PC-9 (cell line): ENCODE results near the gene IFNA13. TPM values are rescaled to one million over a fixed set of nuclear protein-coding genes. Genes with fewer than 3 reads are reported as not detected.
A peak's percentile ranks its signal among the peaks of the same experiment; 100 is the strongest.

Experiments
- BruUV-seq: library from RNA; stranded (reverse); fragments of 400-500 nt; replicated peaks from 2 replicates; lab custom pipeline; 2021; lab: Mats Ljungman, UMichigan
- CTCF ChIA-PET: fragments of 300-600 bp; sonication (Branson Sonifier 250); formaldehyde crosslinking; loops from one replicate; lab custom pipeline; 2022; ENCODE audit warnings: antibody characterized with exemption; lab: Charles Lee
- POLR2A ChIA-PET: fragments of 300-600 bp; sonication (Branson Sonifier 250); formaldehyde crosslinking; loops from one replicate; lab custom pipeline; 2022; ENCODE audit warnings: antibody characterized with exemption; ENCODE audit not compliant: unreplicated experiment; lab: Charles Lee
- DNase-seq, 2 experiments: peaks; one replicate each; pipeline versions ENCODE4 v3.0.0 to v3.0.0-alpha.2; 2015 to 2022; ENCODE audit warnings: mixed read lengths in 1 of 2
- H2AFZ ChIP-seq: fragments of 200-600 bp; sonication (generic); 2 replicates; pipeline ENCODE4 v1.8.1; 2017; ENCODE audit warnings: antibody characterized with exemption
- H3F3A ChIP-seq: fragments of 200-600 bp; sonication (generic); 2 replicates; pipeline ENCODE4 v1.8.1; 2017; ENCODE audit warnings: antibody characterized with exemption, mild to moderate bottlenecking, low read depth; ENCODE audit not compliant: insufficient read depth
- H3K27ac ChIP-seq: fragments of 200-600 bp; sonication (generic); 2 replicates; pipeline ENCODE4 v1.6.1; 2016; ENCODE audit warnings: mixed run types
- H3K27me3 ChIP-seq: fragments of 200-600 bp; sonication (generic); 2 replicates; pipeline ENCODE4 v1.6.1; 2016; ENCODE audit warnings: low read depth, mixed run types; ENCODE audit not compliant: insufficient read depth
- H3K36me3 ChIP-seq: fragments of 200-600 bp; sonication (generic); 2 replicates; pipeline ENCODE4 v1.6.1; 2016; ENCODE audit warnings: low read depth, mixed run types
- H3K4me1 ChIP-seq: fragments of 200-600 bp; sonication (generic); replicated peaks from 2 replicates; pipeline ENCODE4 v1.6.1; 2016; ENCODE audit warnings: mixed run types; ENCODE audit not compliant: insufficient read depth
- H3K4me2 ChIP-seq: fragments of 200-600 bp; sonication (generic); 2 replicates; pipeline ENCODE4 v1.6.1; 2017; ENCODE audit warnings: mixed run types
- H3K4me3 ChIP-seq: fragments of 200-600 bp; sonication (generic); 2 replicates; pipeline ENCODE4 v1.6.1; 2016; ENCODE audit warnings: mixed run types
- H3K79me2 ChIP-seq: fragments of 200-600 bp; sonication (generic); 2 replicates; pipeline ENCODE4 v1.6.1; 2017; ENCODE audit warnings: low read depth, mixed run types
- H3K9me2 ChIP-seq: fragments of 200-600 bp; sonication (generic); 2 replicates; pipeline ENCODE4 v1.8.1; 2017; ENCODE audit warnings: mild to moderate bottlenecking; ENCODE audit not compliant: insufficient read depth
- H3K9me3 ChIP-seq: fragments of 200-600 bp; sonication (generic); 2 replicates; pipeline ENCODE4 v1.8.1; 2016; ENCODE audit warnings: low read depth; ENCODE audit not compliant: insufficient read depth
- H4K20me1 ChIP-seq: fragments of 200-600 bp; sonication (generic); 2 replicates; pipeline ENCODE4 v1.8.1; 2017; ENCODE audit not compliant: insufficient read depth
- EZH2 ChIP-seq: fragments of 200-600 bp; sonication (generic); IDR thresholded peaks from 2 replicates; pipeline ENCODE4 v1.8.0; 2017; ENCODE audit warnings: antibody characterized with exemption, low read depth
- intact Hi-C: fragments of 100-400 bp; cut with micrococcal nuclease; formaldehyde crosslinking; loops from one replicate; pipeline ENCODE4 v1.10.0; 2022; ENCODE audit not compliant: unreplicated experiment
- total RNA-seq: library from RNA; stranded (reverse); gene quantifications from 2 replicates; pipeline ENCODE4 v1.2.3, GENCODE V29; 2021
- TF ChIP-seq, protein P1 (sequence below): fragments of 200-600 bp; sonication (generic); conservative IDR thresholded peaks from 2 replicates; pipeline ENCODE4 v1.6.1; 2017; ENCODE audit warnings: mixed run types, antibody characterized with exemption, mild to moderate bottlenecking, moderate library complexity

IFNA13 gene
- total RNA-seq, 1 experiment from 2014 or later, result not detected

DNA sequence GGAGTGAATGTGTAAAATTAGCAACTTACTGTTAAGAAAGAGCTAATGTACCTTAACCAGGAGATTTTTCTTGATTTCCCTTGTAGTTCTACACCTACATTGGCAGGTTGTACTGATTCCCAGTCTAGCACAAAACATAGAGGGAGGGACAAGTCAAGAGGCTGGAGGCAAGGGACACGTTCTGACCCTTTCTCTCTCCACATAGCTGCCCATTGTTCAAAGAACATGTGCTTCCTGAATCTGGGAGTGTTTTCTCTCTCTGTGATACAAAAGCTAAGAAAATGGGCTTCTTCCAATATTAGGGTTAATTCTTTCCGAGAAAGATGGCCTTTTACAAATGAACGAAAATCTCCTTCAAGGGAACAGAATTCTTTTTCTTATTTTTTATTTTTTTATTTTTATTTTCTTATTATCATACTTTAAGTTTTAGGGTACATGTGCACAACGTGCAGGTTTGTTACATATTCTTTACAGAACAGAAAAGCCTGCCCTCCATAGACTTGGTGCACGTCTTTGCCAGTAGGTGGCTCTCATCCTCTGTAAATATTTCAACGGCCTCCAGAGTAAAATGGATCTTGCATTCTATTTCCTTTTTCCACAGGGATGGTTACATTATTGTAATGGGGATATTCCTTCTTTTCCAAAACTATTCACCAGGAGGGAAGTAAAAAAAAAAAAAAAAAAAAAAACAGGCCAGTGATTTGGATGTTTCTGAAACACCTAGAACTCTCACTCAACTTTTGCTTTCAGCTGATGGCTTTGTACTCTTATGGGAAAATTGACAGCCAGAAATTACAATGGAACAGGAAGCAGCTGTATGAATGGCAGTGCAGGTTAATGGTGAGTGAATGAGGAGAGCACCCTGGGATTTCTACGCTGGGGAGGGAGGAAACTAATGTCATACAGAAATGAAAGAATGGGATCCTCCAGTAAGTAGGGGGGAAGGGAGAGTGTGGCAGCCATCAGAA lies 49.6 kb downstream of the IFNA13 start:
- ChIA-PET POLR2A (no interaction called here), CTCF (interaction anchor here (0.6 to 0.8 kb wide), 3 partner anchors 58 to 144 kb away, joined by 4 to 12 read pairs (median 12); no protein-coding TSS in a partner anchor)
- H3K4me2 ChIP-seq, result no peak overlapping the region
- H3K36me3 ChIP-seq, result no peaks in the 10 kb centered on the region
- H3K9me3 ChIP-seq, result no peaks in the 10 kb centered on the region
- no peaks in the 10 kb centered on the region for H3K9me2 ChIP-seq
- H4K20me1 ChIP-seq, result no peaks in the 10 kb centered on the region
- no peaks in the 10 kb centered on the region for H3K4me1 ChIP-seq
- intact Hi-C loops, result loop anchor here (5.0 kb wide), 2 partner anchors 66 to 494 kb away; no protein-coding TSS in a partner anchor
- no peaks in the 10 kb centered on the region for H3K79me2 ChIP-seq
- peak in 1 of 2 experiments; percentile 17 for DNase-seq
- no peak for TF ChIP-seq EZH2
- TF ChIP-seq, protein P1, sequence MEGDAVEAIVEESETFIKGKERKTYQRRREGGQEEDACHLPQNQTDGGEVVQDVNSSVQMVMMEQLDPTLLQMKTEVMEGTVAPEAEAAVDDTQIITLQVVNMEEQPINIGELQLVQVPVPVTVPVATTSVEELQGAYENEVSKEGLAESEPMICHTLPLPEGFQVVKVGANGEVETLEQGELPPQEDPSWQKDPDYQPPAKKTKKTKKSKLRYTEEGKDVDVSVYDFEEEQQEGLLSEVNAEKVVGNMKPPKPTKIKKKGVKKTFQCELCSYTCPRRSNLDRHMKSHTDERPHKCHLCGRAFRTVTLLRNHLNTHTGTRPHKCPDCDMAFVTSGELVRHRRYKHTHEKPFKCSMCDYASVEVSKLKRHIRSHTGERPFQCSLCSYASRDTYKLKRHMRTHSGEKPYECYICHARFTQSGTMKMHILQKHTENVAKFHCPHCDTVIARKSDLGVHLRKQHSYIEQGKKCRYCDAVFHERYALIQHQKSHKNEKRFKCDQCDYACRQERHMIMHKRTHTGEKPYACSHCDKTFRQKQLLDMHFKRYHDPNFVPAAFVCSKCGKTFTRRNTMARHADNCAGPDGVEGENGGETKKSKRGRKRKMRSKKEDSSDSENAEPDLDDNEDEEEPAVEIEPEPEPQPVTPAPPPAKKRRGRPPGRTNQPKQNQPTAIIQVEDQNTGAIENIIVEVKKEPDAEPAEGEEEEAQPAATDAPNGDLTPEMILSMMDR, result peak; percentile 66
- no TSS peak for BruUV-seq
- H2AFZ ChIP-seq, result no peak overlapping the region
- no peak overlapping the region for H3K27ac ChIP-seq
- no peak overlapping the region for H3K4me3 ChIP-seq
- no peaks in the 10 kb centered on the region for H3F3A ChIP-seq
- no peaks in the 10 kb centered on the region for H3K27me3 ChIP-seq

Other genes starting within 250 kb of the IFNA13 start
- not detected in 2 replicates for gene IFNW1, start 226.2 kb downstream of the IFNA13 start, total RNA-seq
- gene IFNA21, start 201.4 kb downstream of the IFNA13 start, total RNA-seq, result not detected in 2 replicates
- not detected in 2 replicates for gene IFNA4, start 180.5 kb downstream of the IFNA13 start, total RNA-seq
- gene IFNA7, start 165.9 kb downstream of the IFNA13 start, total RNA-seq, result not detected in 2 replicates
- not detected in 2 replicates for gene IFNA10, start 160.9 kb downstream of the IFNA13 start, total RNA-seq
- not detected in 2 replicates for gene IFNA16, start 150.7 kb downstream of the IFNA13 start, total RNA-seq
- gene IFNA17, start 139.8 kb downstream of the IFNA13 start, total RNA-seq, result not detected in 2 replicates
- not detected in 2 replicates for gene IFNA14, start 128.1 kb downstream of the IFNA13 start, total RNA-seq
- not detected in 2 replicates for gene IFNA5, start 62.7 kb downstream of the IFNA13 start, total RNA-seq
- gene KLHL9, start 32.7 kb downstream of the IFNA13 start, total RNA-seq, result 9.1 and 10.5 TPM in 2 replicates
- gene IFNA6, start 17.2 kb downstream of the IFNA13 start, total RNA-seq, result not detected in 2 replicates
- gene IFNA2, start 17.3 kb upstream of the IFNA13 start, total RNA-seq, result not detected in 2 replicates
- gene IFNA8, start 41.1 kb upstream of the IFNA13 start, total RNA-seq, result not detected in 2 replicates
- not detected in 2 replicates for gene IFNA1, start 72.4 kb upstream of the IFNA13 start, total RNA-seq
- 3.5 and 4.7 TPM in 2 replicates for gene IFNE, start 114.3 kb upstream of the IFNA13 start, total RNA-seq